K562 (cell line): ENCODE measurements around the gene ZNF558. TPM values are rescaled to one million over a fixed set of nuclear protein-coding genes. Genes with fewer than 3 reads are reported as not detected.

Experiments
- ATAC-seq: fragments of 200-7000 bp; cut with Tn5 transposase; 3 replicates; pipeline ENCODE4 v1.9.1; 2020; ENCODE audit warnings: moderate library complexity
- BruUV-seq: library from RNA; stranded (reverse); fragments of 400-500 nt; replicated peaks from 2 replicates; lab custom pipeline; 2021; lab: Mats Ljungman, UMichigan
- CTCF ChIA-PET: fragments of 300-600 bp; formaldehyde crosslinking; extraction: SDS; loops from one replicate; lab custom pipeline; 2021; ENCODE audit warnings: low intra/inter-chr PET ratio; lab: Yijun Ruan, JAX
- POLR2A ChIA-PET: fragments of 300-600, 350-650 bp; sonication (Branson Sonifier 250); formaldehyde crosslinking; extraction: SDS; loops from one replicate; lab custom pipeline; 2021; ENCODE audit warnings: antibody characterized with exemption, inconsistent platforms; lab: Yijun Ruan, JAX
- DNase-seq, 4 experiments: peaks; one replicate each; pipeline versions ENCODE4 v3.0.0 to v3.0.0-alpha.2; 2011 to 2018; ENCODE audit warnings: low spot score in 3 of 4, mixed read lengths in 3 of 4; ENCODE audit errors: extremely low read depth in 1 of 4
- FAIRE-seq: peaks from 2 replicates; lab custom pipeline; 2011; peaks lifted over from hg19 to GRCh38; lab: Jason Lieb, UNC
- H2AFZ ChIP-seq: 2 replicates; pipeline ENCODE4 v1.6.0; 2011; ENCODE audit warnings: low read depth, low read length, control low read depth, inconsistent platforms
- H3K27ac ChIP-seq: fragments of 200-600 bp; 3 replicates; pipeline ENCODE4 v1.8.0; 2011; ENCODE audit warnings: low read depth, mild to moderate bottlenecking, control low read depth, inconsistent platforms, low read length, moderate library complexity, mixed read lengths; ENCODE audit errors: extremely low read depth
- H3K27me3 ChIP-seq, 2 experiments: fragments of 300-600 bp in 1 of 2; 2 replicates in 1 of 2; 3 replicates in 1 of 2; pipeline versions ENCODE4 v1.6.0 to v1.8.0; 2011; ENCODE audit warnings: inconsistent platforms in 2 of 2, low read length in 2 of 2, mild to moderate bottlenecking in 1 of 2, mixed read lengths in 1 of 2, moderate library complexity in 1 of 2; ENCODE audit not compliant: control insufficient read depth in 2 of 2, insufficient read depth in 2 of 2
- H3K36me3 ChIP-seq: fragments of 300-600 bp; 3 replicates; pipeline ENCODE4 v1.8.0; 2011; ENCODE audit warnings: mild to moderate bottlenecking, low read length, inconsistent platforms; ENCODE audit not compliant: control insufficient read depth, insufficient read depth
- H3K4me1 ChIP-seq, 2 experiments: fragments of 200-600 bp in 1 of 2; replicated peaks in 1 of 2; 2 replicates in 1 of 2; 3 replicates in 1 of 2; pipeline versions ENCODE4 v1.5.1 to v1.8.0; 2011; ENCODE audit warnings: inconsistent platforms in 2 of 2, low read length in 2 of 2, mild to moderate bottlenecking in 1 of 2, mixed read lengths in 1 of 2, moderate library complexity in 1 of 2; ENCODE audit not compliant: control insufficient read depth in 2 of 2, insufficient read depth in 2 of 2
- H3K4me2 ChIP-seq: 2 replicates; pipeline ENCODE4 v1.6.1; 2011; ENCODE audit warnings: low read length, control low read depth, inconsistent platforms, mixed read lengths; ENCODE audit not compliant: insufficient read depth
- H3K4me3 ChIP-seq: fragments of 200-600 bp; sonication (generic), shearing (Covaris generic); 2 replicates; pipeline ENCODE4 v1.5.1; 2016; ENCODE audit warnings: control low read depth, inconsistent platforms
- H3K79me2 ChIP-seq: fragments of 200-600 bp; 3 replicates; pipeline ENCODE4 v1.8.0; 2011; ENCODE audit warnings: low read length, inconsistent platforms; ENCODE audit not compliant: control insufficient read depth, insufficient read depth
- H3K9ac ChIP-seq, 2 experiments: 2 replicates each; pipeline versions ENCODE4 v1.6.0 to v1.6.1; 2011; ENCODE audit warnings: low read depth in 2 of 2, low read length in 2 of 2, control low read depth in 1 of 2, inconsistent platforms in 1 of 2, mild to moderate bottlenecking in 1 of 2, mixed read lengths in 1 of 2; ENCODE audit not compliant: insufficient read depth in 1 of 2
- H3K9me1 ChIP-seq: one replicate; pipeline ENCODE4 v1.6.0; 2011; ENCODE audit warnings: inconsistent platforms, mild to moderate bottlenecking, low read length, moderate library complexity; ENCODE audit not compliant: control insufficient read depth, insufficient read depth
- H3K9me3 ChIP-seq: replicated peaks from 2 replicates; pipeline ENCODE4 v1.5.1; 2011; ENCODE audit warnings: low read depth, low read length, inconsistent platforms; ENCODE audit not compliant: control insufficient read depth, insufficient read depth
- H4K20me1 ChIP-seq: replicated peaks from 2 replicates; pipeline ENCODE4 v1.6.1; 2011; ENCODE audit warnings: low read length, inconsistent platforms, mixed read lengths; ENCODE audit not compliant: control insufficient read depth, insufficient read depth
- MTA3 ChIP-seq: fragments of 450-650 bp; formaldehyde crosslinking; IDR thresholded peaks from 2 replicates; pipeline ENCODE4 v1.6.1; 2017; ENCODE audit warnings: mild to moderate bottlenecking, borderline replicate concordance
- NCOA6 ChIP-seq: fragments of 450-650 bp; IDR thresholded peaks from 2 replicates; pipeline ENCODE4 v1.6.1; 2017; ENCODE audit warnings: mild to moderate bottlenecking
- PHF8 ChIP-seq: fragments of 200-600 bp; sonication (generic); IDR thresholded peaks from 2 replicates; pipeline ENCODE4 v1.6.1; 2012; ENCODE audit warnings: mixed run types, mild to moderate bottlenecking, inconsistent platforms, low read length, moderate library complexity, borderline replicate concordance
- SIRT6 ChIP-seq: IDR thresholded peaks from one replicate; pipeline ENCODE4 v1.6.1; 2012; ENCODE audit warnings: low read depth, mild to moderate bottlenecking, control low read depth, inconsistent platforms, low read length, moderate library complexity
- SNRNP70 ChIP-seq: fragments of 200-400 bp; formaldehyde crosslinking; optimal IDR thresholded peaks from 2 replicates; pipeline ENCODE3; 2017; ENCODE audit warnings: low read depth, low read length
- SRSF3 ChIP-seq: fragments of 200-400 bp; formaldehyde crosslinking; IDR thresholded peaks from 2 replicates; pipeline ENCODE4 v1.6.1; 2016; ENCODE audit warnings: mild to moderate bottlenecking, low read length, moderate library complexity; ENCODE audit not compliant: insufficient read depth
- THRAP3 ChIP-seq: fragments of 450-650 bp; IDR thresholded peaks from 2 replicates; pipeline ENCODE4 v1.6.1; 2016; ENCODE audit warnings: mild to moderate bottlenecking, inconsistent platforms, borderline replicate concordance
- XRCC4 ChIP-seq: IDR thresholded peaks from one replicate; pipeline ENCODE4 v1.6.1; 2011; ENCODE audit not compliant: insufficient read depth, insufficient read length; ENCODE audit errors: extremely low read depth
- ZNF133 ChIP-seq: fragments of 250-450 bp; sonication (Bioruptor Pico); IDR thresholded peaks from 2 replicates; pipeline ENCODE4 v1.4.0; 2020; ENCODE audit warnings: mild to moderate bottlenecking
- ZNF175 ChIP-seq: fragments of 200-800 bp; sonication (Bioruptor generic); IDR thresholded peaks from 2 replicates; pipeline ENCODE4 v1.6.1; 2016; ENCODE audit warnings: low read depth, mild to moderate bottlenecking, missing genetic modification characterization, missing compliant biosample characterization
- ZNF431 ChIP-seq: sonication (generic); formaldehyde crosslinking; IDR thresholded peaks from 2 replicates; pipeline ENCODE4 v1.8.0; 2022; ENCODE audit warnings: mild to moderate bottlenecking, missing genetic modification reagents
- WGBS: fragments of 100-300 bp; shearing (Covaris generic); methylation state at CpG from one replicate; pipeline ENCODE4 v1.1.6; 2016; ENCODE audit warnings: low coverage, mixed read lengths; ENCODE audit not compliant: insufficient coverage; ENCODE audit errors: missing lambda C conversion rate; 5-methylcytosine and 5-hydroxymethylcytosine counted together
- in situ Hi-C: fragments of 300-500 bp; cut with MboI; formaldehyde crosslinking; loops from 4 replicates; pipeline ENCODE4 v1.15.0; 2018; ENCODE audit warnings: inconsistent platforms, mixed read lengths
- intact Hi-C: fragments of 100-400 bp; cut with micrococcal nuclease; formaldehyde crosslinking; loops from 2 replicates; pipeline ENCODE4 v1.14.2; 2022
- polyA plus RNA-seq, 8 experiments: library from polyadenylated mRNA; depleted of rRNA in 4 of 8; stranded (reverse) in 5 of 8; unstranded in 3 of 8; fragments of >200 nt; fragmentation: Nextera tagmentation in 2 of 8; fragmentation: Illumina TruSeq in 1 of 8; extraction: Ambion mirVana in 2 of 8; extraction: Trizol in 1 of 8; gene quantifications; 2 replicates each; pipeline versions ENCODE4 v1.2.1 to v1.2.3, GENCODE V29; 2011 to 2014; ENCODE audit warnings: inconsistent platforms in 1 of 8, missing spikeins in 1 of 8
- total RNA-seq, 7 experiments: library from RNA; depleted of rRNA in 6 of 7; stranded (reverse); fragments of >200 nt in 6 of 7; fragmentation: Illumina TruSeq in 2 of 7; extraction: Trizol in 2 of 7; gene quantifications; 2 replicates each; pipeline versions ENCODE4 v1.2.1 to v1.2.3, GENCODE V29; 2011 to 2021; ENCODE audit warnings: low replicate concordance in 1 of 7
- TF ChIP-seq, protein P1 (sequence below): sonication (generic); formaldehyde crosslinking; IDR thresholded peaks from 2 replicates; pipeline ENCODE4 v1.8.1; 2023; ENCODE audit warnings: mild to moderate bottlenecking, missing genetic modification reagents
- TF ChIP-seq, protein P2 (sequence below): fragments of 450-650 bp; IDR thresholded peaks from 2 replicates; pipeline ENCODE4 v1.6.1; 2016; ENCODE audit warnings: low read depth

ZNF558 gene
- total and polyA plus RNA-seq, 9 of the 15 experiments (the other 6 are each of a cell fraction or from before 2014, with no cell fraction given), result 5.4 to 47.6 (median 21.2) TPM

DNA sequence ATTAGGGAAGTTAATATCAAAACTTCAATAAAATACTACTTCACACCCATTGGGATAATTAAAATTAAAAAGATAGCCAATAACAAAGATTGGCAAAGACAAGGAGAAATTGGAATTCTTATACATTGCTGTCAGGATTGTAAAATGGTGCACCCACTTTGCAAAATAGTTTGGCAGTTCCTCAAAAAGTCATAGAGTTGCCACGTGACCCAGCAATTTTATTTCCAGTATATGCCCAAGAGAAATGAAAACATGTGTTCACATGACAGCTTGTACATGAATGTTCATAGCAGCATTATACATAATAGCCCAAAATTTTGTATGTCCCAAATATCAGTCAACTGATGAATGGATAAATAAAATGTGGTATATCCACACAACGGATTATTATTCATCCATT, 3.3 kb upstream of the ZNF558 start:
- Histone ChIP-seq H3K9ac (no peak overlapping the region), H3K4me2 (no peak overlapping the region), H3K4me1 (peaks cover 10% of the 10 kb centered on the region in 2 experiments; a peak in 3 of 5 replicates), H4K20me1 (no peaks in the 10 kb centered on the region), H2AFZ (no peak overlapping the region), H3K9me1 (no peaks in the 10 kb centered on the region), H3K4me3 (no peak overlapping the region), H3K27ac (no peak overlapping the region), H3K79me2 (no peaks in the 10 kb centered on the region), H3K9me3 (no peaks in the 10 kb centered on the region), H3K36me3 (no peaks in the 10 kb centered on the region), H3K27me3 (peaks cover 0 to 9% of the 10 kb centered on the region in 2 experiments; a peak in 3 of 5 replicates)
- DNase-seq (no peak), ATAC-seq (no peak), FAIRE-seq (no peak)
- ChIA-PET POLR2A (no interaction called here), CTCF (interaction anchor here (0.5 kb wide), 1 partner anchor 57 kb away, joined by 3 read pairs; no protein-coding TSS in a partner anchor)
- intact Hi-C loops, result no loop called here
- 3% methylated on average over 2 of the region's 2 CpGs for WGBS
- BruUV-seq, result no TSS peak
- in situ Hi-C loops, result no loop called here
- TF ChIP-seq NCOA6 (no peak), SIRT6 (no peak), ZNF175 (CRISPR knock-in tag) (no peak), THRAP3 (no peak), SNRNP70 (no peak), PHF8 (no peak), SRSF3 (no peak), ZNF431 (CRISPR knock-in tag) (no peak), MTA3 (no peak), ZNF133 (CRISPR knock-in tag) (no peak), XRCC4 (no peak)
- TF ChIP-seq, protein P1, sequence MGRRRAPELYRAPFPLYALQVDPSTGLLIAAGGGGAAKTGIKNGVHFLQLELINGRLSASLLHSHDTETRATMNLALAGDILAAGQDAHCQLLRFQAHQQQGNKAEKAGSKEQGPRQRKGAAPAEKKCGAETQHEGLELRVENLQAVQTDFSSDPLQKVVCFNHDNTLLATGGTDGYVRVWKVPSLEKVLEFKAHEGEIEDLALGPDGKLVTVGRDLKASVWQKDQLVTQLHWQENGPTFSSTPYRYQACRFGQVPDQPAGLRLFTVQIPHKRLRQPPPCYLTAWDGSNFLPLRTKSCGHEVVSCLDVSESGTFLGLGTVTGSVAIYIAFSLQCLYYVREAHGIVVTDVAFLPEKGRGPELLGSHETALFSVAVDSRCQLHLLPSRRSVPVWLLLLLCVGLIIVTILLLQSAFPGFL, result no peak
- TF ChIP-seq, protein P2, sequence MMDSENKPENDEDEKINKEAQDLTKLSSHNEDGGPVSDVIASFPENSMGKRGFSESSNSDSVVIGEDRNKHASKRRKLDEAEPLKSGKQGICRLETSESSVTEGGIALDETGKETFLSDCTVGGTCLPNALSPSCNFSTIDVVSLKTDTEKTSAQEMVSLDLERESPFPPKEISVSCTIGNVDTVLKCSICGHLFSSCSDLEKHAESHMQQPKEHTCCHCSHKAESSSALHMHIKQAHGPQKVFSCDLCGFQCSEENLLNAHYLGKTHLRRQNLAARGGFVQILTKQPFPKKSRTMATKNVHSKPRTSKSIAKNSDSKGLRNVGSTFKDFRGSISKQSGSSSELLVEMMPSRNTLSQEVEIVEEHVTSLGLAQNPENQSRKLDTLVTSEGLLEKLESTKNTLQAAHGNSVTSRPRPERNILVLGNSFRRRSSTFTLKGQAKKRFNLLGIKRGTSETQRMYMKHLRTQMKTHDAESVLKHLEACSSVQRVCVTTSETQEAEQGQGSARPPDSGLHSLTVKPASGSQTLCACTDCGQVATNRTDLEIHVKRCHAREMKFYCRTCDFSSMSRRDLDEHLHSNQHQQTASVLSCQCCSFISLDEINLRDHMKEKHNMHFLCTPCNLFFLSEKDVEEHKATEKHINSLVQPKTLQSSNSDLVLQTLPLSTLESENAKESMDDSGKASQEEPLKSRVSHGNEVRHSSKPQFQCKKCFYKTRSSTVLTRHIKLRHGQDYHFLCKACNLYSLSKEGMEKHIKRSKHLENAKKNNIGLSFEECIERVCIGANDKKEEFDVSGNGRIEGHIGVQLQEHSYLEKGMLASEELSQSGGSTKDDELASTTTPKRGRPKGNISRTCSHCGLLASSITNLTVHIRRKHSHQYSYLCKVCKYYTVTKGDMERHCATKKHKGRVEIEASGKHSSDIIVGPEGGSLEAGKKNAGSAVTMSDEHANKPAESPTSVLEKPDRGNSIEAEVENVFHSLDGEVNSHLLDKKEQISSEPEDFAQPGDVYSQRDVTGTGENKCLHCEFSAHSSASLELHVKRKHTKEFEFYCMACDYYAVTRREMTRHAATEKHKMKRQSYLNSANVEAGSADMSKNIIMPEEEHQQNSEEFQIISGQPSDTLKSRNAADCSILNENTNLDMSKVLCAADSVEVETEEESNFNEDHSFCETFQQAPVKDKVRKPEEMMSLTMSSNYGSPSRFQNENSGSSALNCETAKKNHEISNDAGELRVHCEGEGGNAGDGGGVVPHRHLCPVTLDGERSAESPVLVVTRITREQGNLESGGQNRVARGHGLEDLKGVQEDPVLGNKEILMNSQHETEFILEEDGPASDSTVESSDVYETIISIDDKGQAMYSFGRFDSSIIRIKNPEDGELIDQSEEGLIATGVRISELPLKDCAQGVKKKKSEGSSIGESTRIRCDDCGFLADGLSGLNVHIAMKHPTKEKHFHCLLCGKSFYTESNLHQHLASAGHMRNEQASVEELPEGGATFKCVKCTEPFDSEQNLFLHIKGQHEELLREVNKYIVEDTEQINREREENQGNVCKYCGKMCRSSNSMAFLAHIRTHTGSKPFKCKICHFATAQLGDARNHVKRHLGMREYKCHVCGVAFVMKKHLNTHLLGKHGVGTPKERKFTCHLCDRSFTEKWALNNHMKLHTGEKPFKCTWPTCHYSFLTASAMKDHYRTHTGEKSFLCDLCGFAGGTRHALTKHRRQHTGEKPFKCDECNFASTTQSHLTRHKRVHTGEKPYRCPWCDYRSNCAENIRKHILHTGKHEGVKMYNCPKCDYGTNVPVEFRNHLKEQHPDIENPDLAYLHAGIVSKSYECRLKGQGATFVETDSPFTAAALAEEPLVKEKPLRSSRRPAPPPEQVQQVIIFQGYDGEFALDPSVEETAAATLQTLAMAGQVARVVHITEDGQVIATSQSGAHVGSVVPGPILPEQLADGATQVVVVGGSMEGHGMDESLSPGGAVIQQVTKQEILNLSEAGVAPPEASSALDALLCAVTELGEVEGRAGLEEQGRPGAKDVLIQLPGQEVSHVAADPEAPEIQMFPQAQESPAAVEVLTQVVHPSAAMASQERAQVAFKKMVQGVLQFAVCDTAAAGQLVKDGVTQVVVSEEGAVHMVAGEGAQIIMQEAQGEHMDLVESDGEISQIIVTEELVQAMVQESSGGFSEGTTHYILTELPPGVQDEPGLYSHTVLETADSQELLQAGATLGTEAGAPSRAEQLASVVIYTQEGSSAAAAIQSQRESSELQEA, result no peak
